Vagina (tissue), 2 donors: Measurements from ENCODE around the gene ARID4B. TPM values are rescaled to one million over a fixed set of nuclear protein-coding genes. Genes with fewer than 3 reads are reported as not detected.
"Not testable (repeated sequence)": the region's sequence is repeated elsewhere in the genome, so short reads cannot be mapped to it uniquely, and the experiment has no call there.

Source experiments
- DNase-seq, 2 donors: peaks; one replicate each; pipeline ENCODE4 v3.0.0-alpha.2; 2017; ENCODE audit errors: extremely low spot score in 2 of 2
- H3K27ac ChIP-seq: fragments of 200-600 bp; sonication (generic); one replicate; pipeline ENCODE4 v1.5.1; 2019
- H3K27me3 ChIP-seq: fragments of 200-600 bp; sonication (generic); one replicate; pipeline ENCODE4 v1.5.1; 2019
- H3K36me3 ChIP-seq, 2 donors: fragments of 200-600 bp; sonication (generic); one replicate each; pipeline ENCODE4 v1.5.1; 2017 to 2019
- H3K4me1 ChIP-seq: fragments of 200-600 bp; sonication (generic); one replicate; pipeline ENCODE4 v1.5.1; 2019
- H3K4me3 ChIP-seq, 2 donors: fragments of 200-600 bp; sonication (generic); 1 replicate in 1 of 2; 2 replicates in 1 of 2; pipeline ENCODE4 v1.5.1; 2016 to 2019
- H3K9me3 ChIP-seq: fragments of 200-600 bp; sonication (generic); one replicate; pipeline ENCODE4 v1.5.1; 2019
- CTCF ChIP-seq, 3 experiments: fragments of 450-650 bp in 2 of 3; fragments of 200-600 bp in 1 of 3; sonication (generic) in 1 of 3; IDR thresholded peaks; one replicate each; pipeline ENCODE4 v1.5.1; 2017 to 2019; ENCODE audit warnings: antibody characterized with exemption in 3 of 3, mild to moderate bottlenecking in 2 of 3, moderate library complexity in 2 of 3
- POLR2A ChIP-seq, 2 donors: fragments of 450-650 bp; IDR thresholded peaks; one replicate each; pipeline ENCODE4 v1.6.1; 2017; ENCODE audit warnings: antibody characterized with exemption in 2 of 2, mild to moderate bottlenecking in 2 of 2, moderate library complexity in 2 of 2
- POLR2AphosphoS5 ChIP-seq, 2 donors: sonication (generic); formaldehyde crosslinking; IDR thresholded peaks; one replicate each; pipeline ENCODE4 v1.9.0; 2017; ENCODE audit warnings: antibody characterized with exemption in 2 of 2, mild to moderate bottlenecking in 2 of 2, low read depth in 1 of 2; ENCODE audit not compliant: insufficient read depth in 1 of 2
- intact Hi-C: fragments of 100-400 bp; cut with DNase I; formaldehyde crosslinking; loops from one replicate; pipeline ENCODE4 v1.15.1; 2023
- total RNA-seq: library from RNA; depleted of rRNA; stranded (reverse); fragments of >200 nt; gene quantifications from one replicate; pipeline ENCODE4 v1.2.3, GENCODE V29; 2016

The ARID4B gene
- total RNA-seq, 1 donor from 2014 or later: 35.6 TPM

GRCh38 chr1:235367000-235367908 is 39.3 kb upstream of the ARID4B start, which contains the start of gene TBCE:
Gene TBCE, plus strand, starts transcription at chr1:235367427. Its CDS starts 12,623 bp downstream, at chr1:235380050.
- intact Hi-C loops: no loop called here
- DNase-seq: peak; percentile 96
- peak; percentile 90 to 93 for TF ChIP-seq POLR2AphosphoS5 (IDR thresholded peaks at IDR 0.05; ENCODE audit: insufficient read depth in 1 of 2, low read depth in 1 of 2)
- no peak for TF ChIP-seq CTCF (IDR thresholded peaks at IDR 0.05)
- peak in 1 of 2 donors; percentile 45 for TF ChIP-seq POLR2A (IDR thresholded peaks at IDR 0.05)
- Histone ChIP-seq H3K4me1 (peaks cover 23% of the 10 kb centered on the region), H3K27ac (peak within 1 kb of the TSS; percentile 76), H3K36me3 (no peaks in the 10 kb centered on the region), H3K9me3 (no peaks in the 10 kb centered on the region), H3K27me3 (no peaks in the 10 kb centered on the region), H3K4me3 (peak within 1 kb of the TSS; percentile 66 to 80)

- Histone ChIP-seq H3K36me3 (no peaks in the 10 kb centered on the region), H3K27ac (no peak overlapping the region), H3K4me1 (peaks cover 23% of the 10 kb centered on the region), H3K9me3 (no peaks in the 10 kb centered on the region), H3K4me3 (no peak overlapping the region), H3K27me3 (no peaks in the 10 kb centered on the region)
- intact Hi-C loops: no loop called here
- TF ChIP-seq CTCF (IDR thresholded peaks at IDR 0.05): no peak
- TF ChIP-seq POLR2A (IDR thresholded peaks at IDR 0.05): no peak
- TF ChIP-seq POLR2AphosphoS5 (IDR thresholded peaks at IDR 0.05; ENCODE audit: insufficient read depth in 1 of 2, low read depth in 1 of 2): no peak
- no peak for DNase-seq
Observed at GRCh38 chr1:235366286-235366685, 38.3 kb upstream of the ARID4B start.

- H3K9me3 ChIP-seq, H3K27me3 ChIP-seq, H3K27ac ChIP-seq, H3K36me3 ChIP-seq, DNase-seq, intact Hi-C loops, H3K4me3 ChIP-seq: not testable (repeated sequence)
- peaks cover 19% of the 10 kb centered on the region for H3K4me1 ChIP-seq
Observed at GRCh38 chr1:235364189-235364588, 36.2 kb upstream of the ARID4B start.

- TF ChIP-seq POLR2A (IDR thresholded peaks at IDR 0.05): no peak
- no peak for TF ChIP-seq CTCF (IDR thresholded peaks at IDR 0.05)
- TF ChIP-seq POLR2AphosphoS5 (IDR thresholded peaks at IDR 0.05; ENCODE audit: insufficient read depth in 1 of 2, low read depth in 1 of 2): no peak
- Histone ChIP-seq H3K4me3 (no peak overlapping the region), H3K36me3 (no peaks in the 10 kb centered on the region), H3K27ac (no peak overlapping the region), H3K9me3 (no peaks in the 10 kb centered on the region), H3K27me3 (no peaks in the 10 kb centered on the region), H3K4me1 (no peaks in the 10 kb centered on the region)
- intact Hi-C loops: no loop called here
- DNase-seq: no peak
Observed at GRCh38 chr1:235358899-235359298, 30.9 kb upstream of the ARID4B start.

GRCh38 chr1:235357485-235358373 is 29.8 kb upstream of the ARID4B start:
- DNase-seq: no peak
- TF ChIP-seq POLR2AphosphoS5 (IDR thresholded peaks at IDR 0.05; ENCODE audit: insufficient read depth in 1 of 2, low read depth in 1 of 2) (no peak), CTCF (IDR thresholded peaks at IDR 0.05) (no peak), POLR2A (IDR thresholded peaks at IDR 0.05) (no peak)
- H3K4me1 ChIP-seq: no peaks in the 10 kb centered on the region

More at GRCh38 chr1:235357485-235358373, 29.8 kb upstream of the ARID4B start:
- Histone ChIP-seq H3K27ac (no peak overlapping the region), H3K36me3 (no peaks in the 10 kb centered on the region), H3K4me3 (no peak overlapping the region), H3K9me3 (no peaks in the 10 kb centered on the region), H3K27me3 (no peaks in the 10 kb centered on the region)
- intact Hi-C loops: no loop called here
